Activated T-cell treated with anti-CD3 and anti-CD28 coated beads for 1 hour (primary cell): Measurements from ENCODE around the gene STK40.
A peak's percentile ranks its signal among the peaks of the same experiment; 100 is the strongest.

Experiments
- DNase-seq: peaks from one replicate; pipeline ENCODE4 v3.0.0-alpha.2; 2020; ENCODE audit warnings: low read depth

The STK40 gene

DNA sequence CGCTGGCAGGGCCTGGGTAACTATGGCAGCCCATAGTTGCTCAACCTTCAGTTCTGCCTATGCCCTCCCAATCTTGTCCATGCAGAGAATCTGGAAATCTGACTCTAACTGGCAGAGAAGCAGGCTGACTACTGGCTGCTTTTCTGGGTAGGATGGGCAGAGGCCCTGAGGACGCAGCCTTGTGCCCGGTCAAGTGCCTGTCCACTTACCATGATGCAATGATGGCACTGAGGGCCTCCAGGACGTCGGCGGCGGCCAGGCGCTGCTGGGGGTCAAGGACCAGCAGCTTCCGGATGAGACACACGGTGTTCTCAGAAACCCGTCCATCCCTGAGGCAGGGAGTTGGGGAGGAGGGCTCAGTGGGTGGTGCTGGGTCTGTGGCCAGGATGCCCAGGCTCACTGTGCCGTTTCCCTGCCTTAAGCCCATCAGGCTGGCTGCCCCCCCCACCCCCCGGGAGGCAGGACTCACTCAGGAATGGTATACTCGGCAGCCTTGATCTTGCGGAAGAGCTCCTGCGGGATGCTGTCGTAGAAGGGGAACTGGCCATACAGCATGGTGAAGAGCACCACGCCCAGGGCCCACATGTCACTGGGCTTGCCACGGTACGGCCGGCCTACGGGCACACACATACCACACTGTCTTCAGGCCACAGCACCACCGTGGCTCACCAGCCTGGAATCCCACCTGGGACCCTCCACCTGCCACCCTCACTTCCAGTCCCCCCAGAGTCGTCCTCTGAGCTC is 41.9 kb downstream of the STK40 start:
- no peak for DNase-seq

DNA sequence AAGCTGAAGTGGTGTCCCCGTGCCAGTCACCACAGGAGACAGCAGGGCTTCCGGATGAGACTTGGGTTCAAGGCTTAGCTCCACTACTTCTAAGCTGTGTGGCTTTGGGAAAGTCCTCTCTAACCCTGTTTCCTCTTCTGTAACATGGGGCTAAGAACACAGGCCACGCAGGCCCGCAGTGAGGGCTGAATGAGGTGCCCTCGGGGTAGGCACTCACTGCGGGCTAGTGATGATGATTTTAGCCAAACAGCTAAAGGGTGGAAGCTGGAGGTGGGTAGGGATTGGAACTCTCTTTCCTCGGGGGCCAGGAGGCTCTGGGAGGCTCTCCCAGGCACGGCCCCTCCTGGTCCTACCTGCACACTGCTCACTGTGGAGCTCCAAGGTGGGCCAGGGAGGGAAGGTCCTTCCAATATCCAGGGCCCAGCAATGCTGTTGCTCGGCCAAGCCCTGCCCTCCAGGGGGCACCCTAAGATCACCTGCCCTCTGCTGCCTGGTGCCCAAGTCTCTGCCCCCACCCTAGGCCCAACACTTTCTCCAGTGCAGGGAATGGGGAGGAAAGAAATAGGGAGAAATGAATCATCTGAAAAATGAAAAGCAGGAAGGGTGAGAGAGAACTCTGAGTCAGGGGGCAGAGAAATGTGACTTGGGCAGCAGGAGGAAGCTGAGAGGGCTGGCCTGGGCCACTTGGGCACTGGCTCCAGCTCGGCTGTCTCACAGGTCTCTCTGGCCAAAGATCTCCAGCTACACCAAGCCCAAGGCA is 43.1 kb downstream of the STK40 start:
- DNase-seq: peak; percentile 62

DNA sequence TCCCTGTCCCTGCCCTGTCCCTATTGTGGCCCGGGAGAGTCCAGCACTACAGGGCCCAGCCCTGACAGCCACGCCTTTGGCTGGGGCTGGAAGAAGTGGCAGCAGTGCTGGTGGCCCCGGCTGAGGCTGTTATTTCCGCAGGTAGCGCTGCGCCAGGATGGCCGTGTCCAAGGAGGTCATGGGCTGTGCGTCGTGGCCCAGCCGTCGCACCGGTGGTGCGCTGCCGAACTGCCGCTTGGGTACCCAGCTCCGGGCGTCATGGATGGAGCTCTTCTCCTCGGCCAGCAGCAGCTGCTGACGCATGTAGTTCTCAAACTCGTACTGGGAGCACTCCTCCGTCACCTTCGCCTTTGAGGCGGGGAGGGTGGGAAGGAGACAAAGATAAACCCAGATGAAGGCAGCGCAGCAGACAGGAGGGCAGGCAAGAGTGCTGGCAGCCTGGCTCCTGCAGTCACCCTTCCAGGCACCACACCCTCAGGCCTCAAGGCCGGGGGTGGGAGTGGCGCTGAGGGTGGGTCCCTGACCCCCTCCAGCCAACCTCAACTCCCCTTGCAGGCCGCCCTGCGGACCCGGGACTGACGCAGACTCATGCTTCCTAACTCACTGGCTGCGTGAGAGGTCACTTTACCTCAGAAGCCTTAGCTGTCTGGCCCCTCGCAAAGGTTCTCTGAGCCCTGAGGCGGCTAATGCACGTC is 44.0 kb downstream of the STK40 start:
- no peak for DNase-seq

- DNase-seq: no peak
These were observed 46.1 kb downstream of the STK40 start for GRCh38 chr1:36339615-36340014.

- DNase-seq: no peak
These were observed 46.5 kb downstream of the STK40 start for GRCh38 chr1:36339215-36339614.

- DNase-seq: no peak
These were observed 47.9 kb downstream of the STK40 start for GRCh38 chr1:36337830-36338229.

- no peak for DNase-seq
These were observed 54.8 kb downstream of the STK40 start for GRCh38 chr1:36330940-36331339.

DNA sequence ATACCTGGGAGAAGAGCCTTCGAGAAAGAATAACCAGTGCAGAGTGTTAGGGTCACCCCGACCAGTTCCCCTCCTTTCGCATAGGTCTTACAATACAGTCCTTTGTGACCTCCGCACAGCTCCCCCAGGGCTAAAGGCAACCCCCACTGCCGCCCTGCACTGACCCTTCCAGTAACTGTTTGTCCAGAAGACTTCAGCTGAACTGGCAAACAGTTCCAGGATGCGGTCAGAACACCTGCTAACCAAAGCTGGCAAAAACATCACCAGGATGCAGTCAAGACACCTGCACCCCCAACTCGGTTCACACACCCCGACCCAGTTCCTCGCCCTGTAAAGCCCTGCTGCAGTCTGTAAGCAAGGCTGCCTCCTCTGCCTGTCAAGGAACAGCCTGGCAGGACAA is 55.9 kb downstream of the STK40 start:
- DNase-seq: no peak

DNA sequence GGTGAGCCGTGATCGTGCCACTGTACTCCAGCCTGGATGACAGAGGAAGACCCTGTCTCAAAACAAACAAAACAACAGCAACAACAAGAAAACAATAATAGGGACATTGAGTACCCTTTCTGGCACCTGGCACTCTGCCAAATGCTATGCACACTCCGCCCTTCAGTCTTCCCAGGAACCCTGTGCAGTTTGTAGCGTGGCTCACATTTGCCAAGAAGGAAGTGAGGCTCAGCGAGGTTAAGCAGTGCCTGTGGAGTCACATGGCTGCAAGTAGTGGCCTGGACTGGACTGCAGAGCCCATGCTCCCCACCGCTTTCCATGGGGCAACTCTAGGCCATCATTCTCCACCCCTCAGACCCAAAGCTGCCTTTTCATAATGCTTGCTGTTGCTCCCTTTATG is 57.0 kb downstream of the STK40 start:
- no peak for DNase-seq

- DNase-seq: no peak
These were observed 57.6 kb downstream of the STK40 start for GRCh38 chr1:36328088-36328480.

- no peak for DNase-seq
These were observed 58.2 kb downstream of the STK40 start for GRCh38 chr1:36327421-36328087.

DNA sequence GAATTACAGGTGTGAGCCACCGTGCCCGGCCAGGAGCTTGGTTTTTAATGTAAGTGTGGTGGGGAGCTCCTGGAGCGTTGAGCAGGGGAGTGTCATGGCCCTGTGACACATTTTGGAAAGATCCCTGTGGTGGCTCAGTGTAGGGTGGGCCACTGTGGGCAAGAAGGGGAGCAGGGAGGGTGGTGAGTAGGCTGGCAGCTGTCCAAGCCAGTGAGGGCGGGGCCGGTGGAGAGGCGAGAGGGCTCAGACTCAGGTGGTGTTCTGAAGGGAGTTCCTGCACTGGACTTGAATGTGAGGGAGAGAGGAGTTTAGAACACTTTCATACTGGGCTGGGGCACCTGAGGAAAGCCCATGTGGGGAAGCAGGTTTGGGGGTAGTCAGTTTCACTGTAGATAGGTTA is 59.2 kb downstream of the STK40 start:
- no peak for DNase-seq

DNA sequence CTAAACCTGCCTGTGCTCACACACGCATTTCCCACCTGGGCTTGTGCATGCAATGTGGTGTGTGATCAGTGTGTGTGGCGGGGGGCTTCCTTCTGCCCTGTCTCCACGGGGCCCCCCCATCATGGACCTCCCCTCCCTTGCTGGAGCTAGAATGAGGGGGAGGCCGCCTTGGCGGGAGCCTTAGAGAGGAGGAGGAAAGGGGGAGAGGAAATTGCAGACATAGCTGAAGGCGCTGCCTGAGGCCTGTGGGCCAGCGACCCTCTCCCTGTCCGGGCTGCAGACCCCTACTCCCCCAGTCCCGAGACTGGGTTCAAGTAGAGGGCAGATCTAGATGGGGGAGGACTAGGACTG is 61.4 kb downstream of the STK40 start:
- DNase-seq: no peak

GRCh38 chr1:36323636-36324352 is 61.9 kb downstream of the STK40 start, which contains the start of gene EVA1B:
EVA1B (minus strand) TSS chr1:36323645; CDS start chr1:36323037, 608 bp downstream.
- no peak for DNase-seq

DNA sequence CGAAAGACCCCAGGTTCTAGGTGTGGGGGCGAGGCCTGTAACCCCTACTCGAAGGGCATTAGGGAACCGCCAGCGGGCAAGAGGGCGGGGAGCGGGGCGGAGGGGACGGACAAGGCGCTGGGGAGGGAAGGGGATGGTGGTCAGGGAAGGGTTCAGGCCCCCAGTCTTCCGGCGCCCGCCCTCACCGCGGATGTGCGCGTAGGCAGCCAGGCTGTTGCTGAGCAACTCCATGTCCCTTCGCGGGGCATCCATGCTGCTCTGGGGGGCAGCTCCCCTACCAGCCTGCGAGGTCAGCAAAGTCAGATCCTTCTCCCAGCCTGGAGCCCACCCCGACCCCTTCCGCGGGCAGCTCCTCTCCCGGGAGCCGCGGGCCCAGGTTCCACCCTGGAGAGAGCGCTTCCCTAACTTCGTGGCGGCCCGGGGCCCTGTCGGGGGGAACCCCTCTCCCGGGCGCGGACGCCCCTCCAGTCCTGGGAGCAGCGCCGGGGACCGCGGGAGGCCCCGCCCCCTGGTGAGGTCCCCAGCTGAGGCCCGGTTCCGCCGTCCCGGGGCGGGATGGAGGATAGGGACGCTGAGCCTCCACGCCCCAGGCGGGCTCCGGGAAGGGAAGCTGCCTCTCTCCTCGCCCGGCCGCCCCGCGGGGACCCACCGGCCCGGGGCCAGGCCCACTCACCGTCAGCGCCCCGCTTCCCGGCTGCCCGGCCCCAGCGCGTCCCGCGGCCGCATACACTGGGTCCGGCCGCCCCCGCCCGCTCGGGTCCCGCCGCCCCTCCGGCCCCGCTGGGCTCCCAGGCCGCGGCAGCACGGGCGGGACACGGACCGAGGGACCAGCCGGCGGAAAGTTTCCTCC is 62.7 kb downstream of the STK40 start:
- no peak for DNase-seq

DNA sequence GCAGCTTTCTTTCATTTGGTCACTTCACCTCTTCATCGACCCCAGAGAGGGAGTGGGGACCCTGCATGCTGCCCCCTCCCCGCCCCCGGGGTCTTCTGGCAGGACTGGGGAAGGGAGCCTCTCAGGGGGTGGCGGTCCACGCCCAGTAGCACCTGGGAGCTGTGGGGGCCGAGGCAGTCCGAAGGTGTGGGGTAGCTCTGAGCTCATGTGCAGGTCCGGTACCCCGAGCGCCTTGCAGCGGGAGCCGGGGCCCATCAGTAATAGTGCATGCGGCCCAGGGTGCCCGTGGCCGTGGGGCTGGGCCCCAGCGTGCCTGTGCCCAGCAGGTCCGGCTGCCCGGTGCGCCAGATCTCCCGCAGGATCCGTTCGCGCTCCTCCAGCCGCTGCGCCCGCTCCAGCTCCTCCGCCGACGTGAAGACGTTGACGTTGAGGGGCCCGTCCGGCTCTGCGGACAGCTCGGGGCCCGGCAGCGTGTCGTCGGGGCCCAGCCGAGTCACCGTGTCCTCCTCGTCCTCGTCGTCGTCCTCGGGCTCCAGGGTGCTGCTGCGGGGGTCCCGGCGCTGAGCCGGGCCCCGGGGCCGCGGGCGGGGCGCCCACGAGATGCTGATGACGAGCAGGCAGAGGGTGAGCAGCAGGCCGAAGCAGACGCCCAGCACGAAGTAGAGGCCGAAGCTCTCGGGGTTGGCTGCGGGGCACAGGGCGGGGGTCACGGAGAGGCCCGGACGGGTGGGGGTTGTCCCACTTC is 63.5 kb downstream of the STK40 start:
- DNase-seq: no peak

DNA sequence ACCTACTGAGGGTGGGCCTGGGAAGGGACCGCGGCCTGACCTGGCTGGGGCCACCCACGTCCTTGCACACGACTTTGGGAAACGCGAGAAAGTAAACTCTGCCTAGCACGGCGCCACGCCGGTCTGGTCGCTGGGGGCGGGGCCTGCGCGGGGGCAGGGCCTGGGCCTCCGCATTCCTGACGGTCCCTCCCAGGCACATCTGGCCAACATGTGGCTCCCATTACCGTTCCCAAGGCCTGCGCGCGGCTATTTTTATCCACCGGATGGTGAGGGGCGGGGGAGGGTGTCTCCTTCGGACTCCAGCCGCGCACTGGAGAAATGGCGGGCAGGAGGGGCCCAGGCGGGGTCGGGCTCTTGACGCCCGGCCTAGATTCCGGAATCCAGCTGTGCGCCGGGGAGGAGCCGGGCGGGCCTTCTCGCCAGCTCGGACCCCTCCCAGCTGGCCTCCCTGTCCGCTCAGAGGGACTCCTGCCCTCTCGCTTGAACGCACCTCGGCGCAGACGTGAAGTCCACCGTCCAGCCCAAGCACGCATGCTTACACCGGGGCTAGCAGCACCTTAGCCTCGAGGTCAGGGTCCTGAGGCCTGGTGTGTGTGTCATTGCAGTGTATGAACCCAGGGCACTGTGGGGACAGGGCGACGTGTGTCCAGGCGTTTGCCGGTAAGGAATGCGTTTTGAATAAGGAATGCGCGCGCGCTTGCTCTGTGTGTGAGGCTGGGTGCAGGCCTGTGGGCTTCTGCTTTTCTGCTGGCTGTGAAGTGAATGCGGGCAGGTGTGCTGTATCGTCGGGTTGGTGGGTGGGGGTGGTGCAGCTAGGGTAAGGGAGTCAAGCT is 64.4 kb downstream of the STK40 start:
- no peak for DNase-seq

DNA sequence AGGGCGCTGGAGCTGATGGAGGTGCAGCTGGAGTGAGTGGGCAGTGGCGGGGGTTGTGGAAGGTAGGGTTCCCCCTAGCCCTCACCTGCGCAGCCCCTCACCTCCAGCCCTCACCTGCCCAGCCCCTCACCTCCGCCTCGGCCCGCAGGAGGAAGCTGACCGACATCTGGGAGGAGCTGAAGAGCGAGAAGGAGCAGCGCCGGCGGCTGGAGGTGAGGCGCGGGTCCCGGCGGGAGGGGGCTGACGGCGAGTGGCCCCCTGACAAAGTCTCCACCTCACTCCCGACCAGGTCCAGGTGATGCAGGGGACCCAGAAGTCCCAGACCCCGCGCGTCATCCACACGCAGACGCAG is 65.0 kb downstream of the STK40 start:
- DNase-seq: no peak

DNA sequence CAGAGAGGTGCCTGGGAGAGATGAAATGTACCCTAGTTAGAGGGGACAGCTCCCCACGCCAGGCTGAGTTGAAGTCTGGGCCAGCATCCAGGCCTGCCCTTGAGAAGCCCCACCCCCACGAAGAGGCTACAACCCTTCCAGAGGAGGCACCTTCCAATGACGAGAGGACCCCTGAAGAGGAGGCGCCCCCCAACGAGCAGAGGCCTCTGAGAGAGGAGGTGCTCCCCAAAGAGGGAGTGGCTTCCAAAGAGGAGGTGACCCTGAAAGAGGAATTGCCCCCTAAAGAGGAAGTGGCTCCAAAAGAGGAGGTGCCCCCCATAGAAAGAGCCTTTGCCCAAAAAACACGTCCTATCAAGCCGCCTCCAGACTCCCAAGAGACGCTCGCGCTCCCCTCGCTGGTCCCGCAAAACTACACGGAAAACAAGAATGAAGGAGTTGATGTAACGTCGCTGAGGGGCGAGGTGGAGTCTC is 65.4 kb downstream of the STK40 start:
- DNase-seq: no peak
